G401 (cell line): ENCODE measurements around the gene SPINK13. TPM values are rescaled to one million over a fixed set of nuclear protein-coding genes. Genes with fewer than 3 reads are reported as not detected.
"Not testable (repeated sequence)": the region's sequence is repeated elsewhere in the genome, so short reads cannot be mapped to it uniquely, and the experiment has no call there.

ENCODE experiments used
- DNase-seq: peaks from one replicate; pipeline ENCODE4 v3.0.0-alpha.2; 2015; ENCODE audit warnings: low spot score
- in situ Hi-C: cut with HindIII; loops from 2 replicates; pipeline ENCODE4 v1.10.0; 2016; ENCODE audit warnings: low sequenced_read_pairs, mixed read lengths
- total RNA-seq: library from RNA; depleted of rRNA; stranded (reverse); fragments of >200 nt; shearing (Covaris generic); gene quantifications from 2 replicates; pipeline ENCODE4 v1.2.3, GENCODE V29; 2014; rRNA removed

SPINK13 gene
- total RNA-seq, result not detected in 2 replicates

GRCh38 chr5:148268566-148268965 lies at the start of gene SPINK13:
TSS of gene SPINK13 (plus strand) at chr5:148268794. CDS start at chr5:148270073, 1,279 bp downstream.
- in situ Hi-C loops, result no loop called here

DNA sequence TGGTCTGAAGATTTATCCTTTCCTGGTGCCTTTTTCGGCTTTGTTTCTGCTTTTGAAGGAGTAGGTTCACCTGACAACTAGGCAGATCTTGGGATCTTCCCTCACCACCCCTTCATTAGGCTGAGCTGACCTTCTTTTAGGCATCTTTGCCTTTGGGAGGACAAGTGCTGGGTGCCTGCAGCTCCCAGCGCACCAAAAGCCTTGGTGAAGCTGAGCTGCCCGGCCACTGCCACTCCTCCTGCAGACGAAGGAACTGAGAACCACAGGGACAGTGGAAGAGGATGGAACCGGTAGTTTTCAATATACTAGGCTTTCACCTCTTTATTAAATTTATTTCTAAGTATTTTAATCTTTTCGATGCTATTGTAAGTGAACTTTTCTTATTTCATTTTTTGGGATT lies 47.1 kb upstream of the SPINK13 start:
- DNase-seq, result no peak
- in situ Hi-C loops, result no loop called here

More at GRCh38 chr5:148268566-148268965, at the start of gene SPINK13:
- DNase-seq, result no peak

- in situ Hi-C loops, result no loop called here
- no peak for DNase-seq
Observed at GRCh38 chr5:148224117-148224742, 44.4 kb upstream of the SPINK13 start.

DNA sequence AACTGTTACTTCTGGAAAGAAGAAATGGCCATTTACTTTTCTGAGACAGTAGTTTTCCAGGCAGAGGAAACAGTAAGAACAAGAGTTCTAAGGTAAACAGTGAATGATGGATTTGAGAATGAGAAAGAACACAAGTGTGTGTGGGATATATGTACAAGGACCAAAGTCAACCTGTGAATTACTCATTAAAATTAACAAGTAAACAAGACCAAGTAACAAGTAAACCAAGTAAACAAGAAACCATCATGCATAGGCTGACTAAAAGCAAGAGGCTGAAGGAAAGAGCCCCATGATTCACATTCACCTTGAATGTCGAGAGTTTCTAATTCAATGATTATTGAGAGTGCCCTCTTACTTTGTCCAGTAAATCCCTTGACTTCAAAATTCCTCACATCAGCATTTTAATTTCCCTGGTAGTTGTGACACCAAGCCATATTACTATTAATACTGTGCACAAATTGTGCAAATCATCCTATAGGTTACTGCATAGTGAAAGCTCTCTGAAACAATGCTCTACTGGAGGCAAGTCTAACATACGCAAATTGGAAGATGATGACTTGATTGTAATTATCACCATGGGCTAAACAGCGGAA lies 40.1 kb upstream of the SPINK13 start:
- DNase-seq, result no peak
- in situ Hi-C loops, result no loop called here

GRCh38 chr5:148229840-148230239 lies 38.8 kb upstream of the SPINK13 start:
- no peak for DNase-seq
- in situ Hi-C loops, result no loop called here

- in situ Hi-C loops, result no loop called here
- no peak for DNase-seq
Observed at GRCh38 chr5:148230240-148230639, 38.4 kb upstream of the SPINK13 start.

DNA sequence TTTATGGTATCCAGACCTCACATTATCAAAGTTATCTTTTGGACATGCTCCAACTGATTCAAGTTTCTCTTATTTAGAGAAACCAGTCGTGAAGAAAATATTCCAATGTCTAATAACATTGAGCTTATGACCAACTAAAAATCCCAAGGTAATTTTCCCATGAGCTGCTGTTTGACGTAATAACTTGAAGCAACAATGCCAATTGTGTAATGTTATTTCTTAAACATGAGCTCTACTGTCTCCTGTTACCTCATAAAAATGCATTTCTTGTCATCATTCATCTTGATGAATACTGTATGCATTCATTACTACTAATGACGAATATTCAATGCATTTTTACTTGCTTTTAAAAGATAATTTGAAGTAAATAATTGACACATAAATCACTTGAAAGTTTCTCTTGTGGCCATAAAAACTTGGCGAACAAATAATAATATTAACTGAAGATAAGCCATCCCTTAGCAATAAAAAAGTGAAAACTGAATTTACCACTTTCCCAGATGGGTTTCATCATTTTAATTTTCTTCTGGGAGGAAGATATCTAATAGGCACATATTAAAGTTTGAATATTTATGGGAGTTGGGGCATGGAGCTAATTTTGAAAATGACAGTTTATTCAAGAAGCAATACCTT lies 30.7 kb upstream of the SPINK13 start:
- in situ Hi-C loops, result no loop called here

GRCh38 chr5:148238418-148238794 lies 30.2 kb upstream of the SPINK13 start, which contains the start of gene MARCOL:
TSS of gene MARCOL (plus strand) at chr5:148238525. CDS start at chr5:148238598, 73 bp downstream.
- DNase-seq, result no peak
- in situ Hi-C loops, result no loop called here

More for the DNA sequence above, 30.7 kb upstream of the SPINK13 start:
- no peak for DNase-seq

GRCh38 chr5:148248894-148249293 lies 19.7 kb upstream of the SPINK13 start:
- DNase-seq, result no peak
- in situ Hi-C loops, result no loop called here

DNA sequence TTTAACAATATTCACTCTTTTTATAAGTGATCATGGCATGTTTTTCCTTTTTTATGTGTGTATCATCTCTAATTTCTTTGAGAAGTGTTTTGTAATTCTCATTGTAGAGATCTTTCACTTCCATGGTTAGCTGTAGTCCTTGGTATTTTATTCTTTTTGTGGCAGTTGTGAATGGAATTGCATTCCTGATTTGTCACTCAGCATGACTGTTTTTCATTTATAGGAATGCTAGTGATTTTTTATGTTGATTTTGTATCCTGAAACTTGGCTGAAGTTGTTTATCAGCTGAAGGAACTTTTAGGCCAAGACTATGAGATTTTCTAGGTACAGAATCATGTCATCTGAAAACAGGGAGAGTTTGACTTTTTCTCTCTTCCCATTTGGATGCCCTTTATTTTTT lies 13.1 kb upstream of the SPINK13 start:
- in situ Hi-C loops, result no loop called here
- no peak for DNase-seq

DNA sequence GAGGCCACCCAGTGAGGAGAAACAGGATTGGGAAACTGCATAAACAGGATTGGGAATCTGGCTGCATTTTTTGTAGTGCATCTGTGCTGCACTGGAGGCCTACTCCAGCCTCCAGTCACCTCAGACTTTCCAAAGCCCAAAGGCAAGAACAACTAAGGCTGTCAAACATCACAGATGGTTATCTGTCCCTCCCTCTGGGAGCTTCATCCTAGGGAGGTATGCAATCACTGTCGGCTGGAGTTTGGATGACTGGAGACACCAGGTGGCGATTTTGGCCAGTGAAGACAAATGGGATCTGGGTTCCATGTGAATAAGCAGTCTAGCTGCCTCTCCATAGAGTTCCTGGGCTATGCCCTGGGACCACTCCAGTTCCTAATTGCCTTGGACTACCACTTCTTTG lies 9.3 kb upstream of the SPINK13 start:
- in situ Hi-C loops, result no loop called here
- DNase-seq, result no peak

GRCh38 chr5:148261221-148261620 lies 7.4 kb upstream of the SPINK13 start:
- no peak for DNase-seq
- in situ Hi-C loops, result no loop called here

DNA sequence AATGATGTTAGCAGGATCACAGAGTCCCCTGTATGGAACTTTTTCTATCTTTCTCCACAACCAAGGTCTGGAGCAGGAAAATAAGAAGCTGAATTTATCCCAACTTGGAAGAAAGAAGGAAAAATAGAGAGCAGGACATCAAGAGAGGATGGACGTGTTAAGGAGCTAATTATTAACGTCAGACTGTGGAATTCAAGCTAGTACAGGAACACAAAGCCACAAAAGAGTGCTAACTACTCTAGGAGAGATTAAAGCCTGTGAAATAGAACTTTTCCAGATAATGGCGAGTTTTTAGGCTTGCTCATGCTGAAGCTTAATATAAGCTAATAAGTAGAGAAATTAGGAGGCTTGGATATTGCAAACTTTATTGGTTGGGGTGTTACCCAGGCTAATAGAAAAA lies 632 bp upstream of the SPINK13 start:
- no peak for DNase-seq
- in situ Hi-C loops, result no loop called here

- in situ Hi-C loops, DNase-seq: not testable (repeated sequence)
Observed at GRCh38 chr5:148275129-148275528, 6.5 kb downstream of the SPINK13 start.

DNA sequence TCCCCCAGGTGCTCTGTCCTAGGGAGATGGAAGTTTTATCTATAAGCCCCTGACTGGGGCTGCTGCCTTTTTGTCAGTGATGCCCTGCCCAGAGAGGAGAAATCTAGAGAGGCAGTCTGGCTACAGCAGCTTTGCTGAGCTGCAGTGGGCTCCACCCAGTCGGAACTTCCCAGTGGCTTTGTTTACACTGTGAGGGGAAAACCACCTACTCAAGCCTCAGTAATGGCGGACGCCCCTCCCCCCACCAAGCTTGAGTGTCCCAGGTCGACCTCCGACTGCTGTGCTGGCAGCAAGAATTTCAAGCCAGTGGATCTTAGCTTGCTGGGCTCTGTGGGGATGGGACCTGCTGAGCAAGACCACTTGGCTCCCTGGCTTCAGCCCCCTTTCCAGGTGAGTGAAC lies 12.3 kb downstream of the SPINK13 start:
- DNase-seq, in situ Hi-C loops: not testable (repeated sequence)

- in situ Hi-C loops, DNase-seq: not testable (repeated sequence)
Observed at GRCh38 chr5:148281336-148281735, 12.7 kb downstream of the SPINK13 start.

DNA sequence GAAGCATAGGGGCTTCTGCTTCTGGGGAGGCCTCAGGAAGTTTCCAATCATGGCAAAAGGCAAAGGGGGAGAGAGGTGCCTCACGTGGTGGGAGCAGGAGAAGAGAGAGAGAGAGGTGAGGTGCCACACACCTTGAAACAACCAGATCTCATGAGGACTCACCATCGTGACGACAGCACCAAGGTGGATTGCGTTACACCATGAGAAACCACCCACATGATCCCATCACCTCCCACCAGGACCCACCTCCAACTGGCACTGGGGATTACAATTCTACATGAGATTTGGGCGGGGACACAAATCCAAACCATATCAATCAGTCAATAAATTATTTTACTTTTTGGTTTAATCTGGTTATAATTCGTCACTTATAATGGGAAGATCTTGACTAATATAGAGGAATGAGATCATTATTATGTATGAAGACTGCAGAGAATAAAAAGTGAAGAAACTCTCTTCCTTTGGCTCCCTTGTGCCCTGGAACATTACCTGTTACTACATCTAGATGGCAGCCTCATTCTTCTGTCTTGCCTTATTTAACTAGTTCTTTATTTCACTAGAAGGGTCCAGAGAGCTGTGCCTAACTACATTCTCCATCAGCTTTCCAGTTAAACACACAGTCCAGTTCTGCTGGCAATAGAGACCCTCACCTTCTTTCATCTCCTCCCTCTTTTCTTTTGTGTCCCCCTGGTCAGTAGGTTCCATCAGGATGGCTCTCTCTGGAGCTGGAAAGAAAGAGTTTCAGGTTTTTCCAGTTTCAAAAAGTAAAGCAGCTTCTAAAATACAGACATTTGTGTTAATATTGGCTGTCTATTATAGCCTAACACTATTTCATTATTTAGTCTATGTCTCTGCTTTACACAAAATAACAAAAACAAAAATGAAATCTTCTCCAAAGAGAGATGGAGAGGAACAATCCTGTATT lies 21.9 kb downstream of the SPINK13 start:
- in situ Hi-C loops, result no loop called here
- DNase-seq, result peak; percentile 3

DNA sequence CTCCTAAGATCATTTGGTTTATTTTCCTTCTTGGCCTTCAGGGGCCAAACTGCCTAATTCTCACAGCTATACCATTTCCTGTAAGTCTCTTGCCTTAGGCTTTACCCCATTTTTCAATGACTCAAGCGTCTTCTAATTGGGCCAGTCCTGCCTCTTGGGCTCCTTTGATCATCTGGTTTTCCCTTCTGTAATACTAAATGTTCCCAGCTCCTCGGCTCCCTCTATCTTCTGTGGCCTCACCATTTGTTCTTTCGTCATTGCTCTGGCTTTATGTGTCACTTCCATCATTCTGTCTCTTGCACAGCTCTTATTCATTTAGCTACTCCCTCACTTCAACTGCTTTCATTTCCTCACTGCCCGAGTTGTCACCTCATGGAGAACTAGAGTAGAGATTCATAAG lies 29.1 kb downstream of the SPINK13 start:
- DNase-seq, result no peak
- in situ Hi-C loops, result no loop called here

- no peak for DNase-seq
- in situ Hi-C loops, result no loop called here
Observed at GRCh38 chr5:148306446-148306845, 37.9 kb downstream of the SPINK13 start.
